ENCODE results near the gene XRRA1. TPM values are rescaled to one million over a fixed set of nuclear protein-coding genes. Genes with fewer than 3 reads are reported as not detected.

XRRA1 gene
- total and polyA plus RNA-seq, 2 of the 4 experiments (the other 2 are of a cell fraction), result 5.4 to 6.3 TPM

- no peak overlapping the region for H3K27ac ChIP-seq (ENCODE audit: insufficient read depth, low read length)
- no peak overlapping the region for H3K4ac ChIP-seq (ENCODE audit: low read depth, low read length)
- H3K4me2 ChIP-seq (ENCODE audit: low read depth, low read length), result no peak overlapping the region
- no peak overlapping the region for H2BK5ac ChIP-seq (ENCODE audit: low read depth, low read length, poor library complexity, severe bottlenecking)
- H4K8ac ChIP-seq (ENCODE audit: low read depth in 2 of 2, low read length in 2 of 2), result no peak overlapping the region
- BruUV-seq (replicated peaks), result no TSS peak
- CTCF ChIA-PET, result no interaction called here
- H3K79me1 ChIP-seq (ENCODE audit: low read depth in 1 of 2, low read length in 2 of 2), result peaks cover 9 to 21% of the 10 kb centered on the region in 2 experiments
- H3K4me3 ChIP-seq (ENCODE audit: insufficient read depth, low read depth, low read length), result no peak overlapping the region
- peaks cover 15% of the 10 kb centered on the region for H3K9me1 ChIP-seq (ENCODE audit: insufficient read depth, low read length)
- TF ChIP-seq CHD1 (IDR thresholded peaks at IDR 0.05; ENCODE audit: low read depth, low read length), result no peak
- TF ChIP-seq MAFK (IDR thresholded peaks at IDR 0.05; ENCODE audit: low read depth, low read length), result no peak
- TF ChIP-seq MAZ (IDR thresholded peaks at IDR 0.05; ENCODE audit: borderline replicate concordance, low read depth, low read length), result no peak
- no peak for TF ChIP-seq CTCF (conservative IDR thresholded peaks at IDR 0.05; ENCODE audit: low read depth, low read length)
- no peak for TF ChIP-seq ELK1 (IDR thresholded peaks at IDR 0.05; ENCODE audit: borderline replicate concordance, low read depth, low read length)
- H4K91ac ChIP-seq (ENCODE audit: insufficient read depth, low read depth, low read length), result no peak overlapping the region
- H4K20me1 ChIP-seq (ENCODE audit: insufficient read depth, low read length), result no peaks in the 10 kb centered on the region; the same call in 1 of the 2 replicates
- peaks cover 2% of the 10 kb centered on the region; the same call in 1 of the 2 replicates for H3K4me1 ChIP-seq (ENCODE audit: control insufficient read depth, insufficient read depth, low read length)
- H3K36me3 ChIP-seq (ENCODE audit: control insufficient read depth, insufficient read depth, low read length), result peaks cover 42% of the 10 kb centered on the region
- ATAC-seq (ENCODE audit: low read depth), result no peak
- no peak overlapping the region for H2AK9ac ChIP-seq (replicated peaks; ENCODE audit: low read depth, low read length, poor library complexity)
- no peak overlapping the region for H3K9ac ChIP-seq (ENCODE audit: low read depth, low read length)
- no peak overlapping the region for H2BK120ac ChIP-seq (ENCODE audit: low read depth, low read length)
- H3K14ac ChIP-seq (replicated peaks; ENCODE audit: low read depth, low read length), result no peak overlapping the region
- 95% methylated on average over 11 of the region's 13 CpGs; no CpG with 5 or more reads in 1 of the 2 experiments for WGBS, 2 experiments (ENCODE audit: extremely low coverage in 2 of 2, insufficient read length in 1 of 2)
- no peak overlapping the region for H4K5ac ChIP-seq (ENCODE audit: low read depth, low read length)
- intact Hi-C loops (cut with micrococcal nuclease), result no loop called here
- DNase-seq, result no peak
- no peak overlapping the region for H2AFZ ChIP-seq (replicated peaks; ENCODE audit: low read length, poor library complexity)
- H3K18ac ChIP-seq (ENCODE audit: low read depth, low read length), result no peak overlapping the region
- in situ Hi-C loops (cut with MboI; ENCODE audit: low sequenced_read_pairs), result no loop called here
- H2BK20ac ChIP-seq (ENCODE audit: low read depth, low read length), result no peak overlapping the region
- H3K23ac ChIP-seq (ENCODE audit: low read depth, low read length), result no peak overlapping the region
- H3K9me3 ChIP-seq (ENCODE audit: control insufficient read depth, insufficient read depth, low read length), result no peaks in the 10 kb centered on the region
- no peak overlapping the region for H2AK5ac ChIP-seq (ENCODE audit: low read depth, low read length)
- H3K27me3 ChIP-seq (ENCODE audit: control insufficient read depth, insufficient read depth, low read length), result no peaks in the 10 kb centered on the region
- H2BK15ac ChIP-seq (ENCODE audit: low read depth, low read length), result no peak overlapping the region
- no peak overlapping the region for H3K56ac ChIP-seq (ENCODE audit: extremely low read depth, insufficient read depth, low read length)
- dilution Hi-C loops (cut with HindIII; ENCODE audit: low sequenced_read_pairs, unreplicated experiment), result no loop called here
- POLR2A ChIA-PET (ENCODE audit: unreplicated experiment), result no interaction called here
These were observed 105.9 kb downstream of the XRRA1 start for GRCh38 chr11:74842967-74843366.
